ENCODE measurements around the gene MTA2. TPM values are rescaled to one million over a fixed set of nuclear protein-coding genes. Genes with fewer than 3 reads are reported as not detected.
A peak's percentile ranks its signal among the peaks of the same experiment; 100 is the strongest.
"Not testable (repeated sequence)": the region's sequence is repeated elsewhere in the genome, so short reads cannot be mapped to it uniquely, and the experiment has no call there.

MTA2 gene
- total RNA-seq, 2 experiments from 2014 or later: 191 to 197 TPM

DNA sequence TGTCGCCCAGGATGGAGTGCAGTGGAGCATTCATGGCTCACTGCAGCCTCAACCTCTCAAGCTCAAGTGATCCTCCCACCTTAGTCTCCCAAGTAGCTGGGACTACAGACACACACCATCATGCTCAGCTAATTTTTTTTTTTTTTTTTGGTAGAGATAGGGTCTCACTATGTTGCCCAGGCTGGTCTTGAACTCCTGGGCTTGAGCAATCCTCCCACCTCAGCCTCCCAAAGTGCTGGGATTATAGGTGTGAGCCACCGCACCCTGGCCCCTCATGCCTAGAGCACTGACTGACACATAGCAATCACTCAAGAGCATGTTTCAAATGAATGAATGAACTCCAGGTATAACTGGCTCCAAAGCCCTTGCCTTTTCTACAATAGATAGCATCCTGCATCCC lies 51.2 kb downstream of the MTA2 start:
- not testable (repeated sequence) for H3K9me3 Mint-ChIP-seq; H3K27ac Mint-ChIP-seq; H3K27me3 Mint-ChIP-seq (ENCODE audit: low read depth); H3K36me3 Mint-ChIP-seq (ENCODE audit: low read depth); DNase-seq; H3K4me3 Mint-ChIP-seq
- H3K4me1 Mint-ChIP-seq (ENCODE audit: low read depth): peaks cover 60% of the 10 kb centered on the region
- CTCF ChIA-PET: interaction anchor here (0.9 to 6.0 kb wide), 2 partner anchors 11 to 126 kb away, joined by 3 to 31 read pairs; no protein-coding TSS in a partner anchor
- intact Hi-C loops (cut with micrococcal nuclease): loop anchor here (10.0 kb wide), 1 partner anchor 1134 kb away; the partner anchor contains the start of gene RTN3

- CTCF ChIA-PET: interaction anchor here (0.7 kb wide), 1 partner anchor 261 kb away, joined by 3 read pairs; no protein-coding TSS in a partner anchor
- Mint-ChIP-seq H3K27me3 (ENCODE audit: low read depth) (peaks cover 4% of the 10 kb centered on the region), H3K4me3 (no peak overlapping the region), H3K4me1 (ENCODE audit: low read depth) (peaks cover 59% of the 10 kb centered on the region), H3K27ac (no peak overlapping the region), H3K36me3 (ENCODE audit: low read depth) (no peaks in the 10 kb centered on the region), H3K9me3 (peaks cover 1% of the 10 kb centered on the region)
- intact Hi-C loops (cut with micrococcal nuclease): no loop called here
- DNase-seq: no peak
These were observed 52.9 kb downstream of the MTA2 start for GRCh38 chr11:62548545-62549335.

DNA sequence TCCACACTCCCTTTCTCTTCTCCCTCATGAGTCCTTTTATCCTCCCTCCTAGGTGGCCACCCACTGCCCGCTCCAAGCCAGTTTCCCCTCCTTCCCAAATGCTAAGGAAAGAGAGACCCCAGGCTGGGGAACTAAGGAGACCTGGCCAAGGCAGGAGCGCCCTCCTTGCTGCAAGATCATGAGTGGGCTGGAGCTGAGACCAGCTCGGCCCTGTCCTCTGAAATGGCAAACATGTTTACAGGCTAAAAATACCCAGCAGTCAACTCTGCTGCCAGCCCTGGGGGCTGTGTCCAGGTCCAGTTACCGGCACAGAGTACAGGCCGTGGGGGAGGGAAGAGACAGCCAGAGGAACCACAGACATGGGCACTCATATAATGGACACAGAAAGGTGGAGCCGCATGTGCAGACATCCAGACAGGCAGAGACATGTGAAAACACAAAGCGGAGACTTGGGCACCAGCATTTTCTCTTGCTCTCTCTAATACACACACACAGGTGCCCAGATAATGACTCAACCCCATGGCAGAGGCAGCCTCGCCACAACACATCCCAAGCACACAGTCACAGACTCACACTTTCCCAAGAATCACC lies 53.9 kb downstream of the MTA2 start:
- Mint-ChIP-seq H3K4me3 (peak overlapping the region; percentile 6), H3K27ac (no peak overlapping the region), H3K36me3 (ENCODE audit: low read depth) (no peaks in the 10 kb centered on the region), H3K4me1 (ENCODE audit: low read depth) (peaks cover 59% of the 10 kb centered on the region), H3K27me3 (ENCODE audit: low read depth) (peaks cover 4% of the 10 kb centered on the region), H3K9me3 (peaks cover 1% of the 10 kb centered on the region)
- no peak for DNase-seq
- CTCF ChIA-PET: no interaction called here
- intact Hi-C loops (cut with micrococcal nuclease): no loop called here

GRCh38 chr11:62546929-62547625 lies 54.6 kb downstream of the MTA2 start:
- Mint-ChIP-seq H3K27me3 (ENCODE audit: low read depth) (peaks cover 4% of the 10 kb centered on the region), H3K27ac (no peak overlapping the region), H3K4me1 (ENCODE audit: low read depth) (peaks cover 59% of the 10 kb centered on the region), H3K36me3 (ENCODE audit: low read depth) (no peaks in the 10 kb centered on the region), H3K4me3 (peak overlapping the region; percentile 59), H3K9me3 (no peaks in the 10 kb centered on the region)
- intact Hi-C loops (cut with micrococcal nuclease): loop anchor here (1.0 kb wide), 1 partner anchor 8 kb away; no protein-coding TSS in a partner anchor
- CTCF ChIA-PET: interaction anchor here (0.6 to 1.1 kb wide), 3 partner anchors 10 to 152 kb away, joined by 3 to 4 read pairs (median 3); no protein-coding TSS in a partner anchor
- DNase-seq: no peak

- CTCF ChIA-PET: interaction anchor here (0.6 to 1.1 kb wide), 3 partner anchors 11 to 152 kb away, joined by 3 to 4 read pairs (median 3); no protein-coding TSS in a partner anchor
- Mint-ChIP-seq H3K27ac (no peak within 1 kb of the TSS), H3K27me3 (ENCODE audit: low read depth) (peaks cover 4% of the 10 kb centered on the region), H3K4me3 (peak within 1 kb of the TSS; percentile 77), H3K4me1 (ENCODE audit: low read depth) (peaks cover 59% of the 10 kb centered on the region), H3K36me3 (ENCODE audit: low read depth) (no peaks in the 10 kb centered on the region), H3K9me3 (no peaks in the 10 kb centered on the region)
- intact Hi-C loops (cut with micrococcal nuclease): loop anchor here (1.0 kb wide), 1 partner anchor 9 kb away; no protein-coding TSS in a partner anchor
- DNase-seq: peak; percentile 68
These were observed 55.3 kb downstream of the MTA2 start, which contains the start of gene AHNAK for GRCh38 chr11:62546244-62546928. Gene AHNAK (minus strand): TSS chr11:62546806. CDS start chr11:62536098, 10,708 bp downstream.

DNA sequence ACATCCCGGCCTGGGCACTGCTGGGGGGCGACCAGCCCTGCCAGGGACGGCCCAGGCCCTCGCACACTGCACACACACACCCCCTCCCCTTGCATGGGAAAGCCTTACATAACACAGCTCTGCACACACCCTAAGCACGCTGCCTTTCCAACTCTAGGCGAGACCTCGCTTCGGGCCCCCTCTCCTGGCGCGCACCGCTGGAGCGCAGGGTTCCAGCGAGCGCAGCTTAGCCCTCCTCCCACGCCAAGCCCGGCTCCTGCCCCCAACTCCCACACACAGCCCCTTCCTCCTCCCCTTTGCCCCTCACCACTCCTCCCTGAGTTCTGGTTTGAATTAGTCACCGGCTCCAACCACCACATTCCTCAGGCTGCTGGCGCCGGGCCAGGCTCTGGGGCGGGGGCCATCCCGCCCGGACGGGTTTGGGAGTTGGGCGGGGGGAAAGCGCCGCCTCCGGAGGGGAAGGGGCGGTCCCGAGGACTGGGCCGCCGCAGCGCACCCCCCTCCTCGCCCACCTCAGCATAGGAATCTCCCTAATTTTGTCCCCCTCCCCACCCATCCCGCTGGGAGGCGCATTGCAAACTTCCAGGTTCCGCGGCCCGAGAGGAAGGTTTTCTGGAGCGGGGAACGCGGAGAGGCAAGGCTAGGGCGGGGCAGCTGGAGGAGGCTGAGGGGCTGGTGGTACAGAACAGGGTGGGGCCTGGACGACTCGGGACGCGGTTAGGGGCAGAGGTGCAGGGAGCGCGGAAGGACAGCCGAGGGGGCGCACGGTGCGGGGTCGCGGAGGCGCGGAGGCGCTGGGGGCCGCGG lies 56.0 kb downstream of the MTA2 start:
- H3K4me1 Mint-ChIP-seq (ENCODE audit: low read depth): peaks cover 59% of the 10 kb centered on the region
- H3K27me3 Mint-ChIP-seq (ENCODE audit: low read depth): peaks cover 4% of the 10 kb centered on the region
- H3K36me3 Mint-ChIP-seq (ENCODE audit: low read depth): no peaks in the 10 kb centered on the region
- peak; percentile 61 for DNase-seq
- CTCF ChIA-PET: interaction anchor here (4.5 to 4.6 kb wide), 3 partner anchors 13 to 150 kb away, joined by 33 to 96 read pairs (median 61); no protein-coding TSS in a partner anchor
- no peaks in the 10 kb centered on the region for H3K9me3 Mint-ChIP-seq
- intact Hi-C loops (cut with micrococcal nuclease): loop anchor here (1.0 kb wide), 1 partner anchor 10 kb away; no protein-coding TSS in a partner anchor
- no peak overlapping the region for H3K27ac Mint-ChIP-seq
- peak overlapping the region; percentile 77 for H3K4me3 Mint-ChIP-seq

DNA sequence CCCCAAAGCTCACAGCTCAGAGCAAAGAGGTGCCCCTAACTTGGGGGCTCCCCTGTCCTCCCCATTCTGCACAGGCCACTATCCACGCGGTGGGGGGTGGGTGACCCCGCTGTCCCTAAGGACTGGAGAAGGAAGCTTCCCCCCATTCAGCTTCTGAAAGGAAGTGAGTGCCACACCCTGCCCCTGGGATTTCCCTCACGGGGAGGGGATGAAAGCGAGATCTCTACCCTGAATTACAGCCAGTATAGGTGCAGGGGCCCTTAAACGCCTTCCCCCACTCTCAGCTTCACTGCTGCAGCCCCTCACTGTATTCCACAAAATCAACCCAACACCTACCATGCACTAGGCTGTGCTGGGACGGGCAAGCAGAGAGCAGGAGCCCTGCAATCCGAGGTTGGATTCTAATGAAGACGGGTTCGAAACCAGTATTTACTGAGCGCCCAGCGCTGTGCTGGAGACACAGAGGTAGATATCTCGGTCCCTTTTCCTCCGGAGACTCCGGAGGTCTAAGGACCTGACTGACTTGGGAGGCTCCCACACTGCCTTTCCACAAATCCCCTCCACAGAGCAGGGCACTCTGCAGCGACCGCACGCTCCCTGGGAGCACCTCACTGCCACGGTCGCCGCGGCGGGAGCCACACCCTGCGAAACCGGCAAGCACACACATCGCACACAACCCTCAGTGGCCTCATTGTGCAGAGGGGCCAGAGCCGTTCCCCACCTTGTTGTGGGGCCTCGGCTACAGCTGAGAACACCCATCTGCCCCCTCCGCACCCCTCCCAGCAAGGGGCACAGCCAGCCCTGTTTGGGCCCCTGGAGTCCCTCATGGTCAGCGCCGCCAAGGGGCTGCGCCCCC lies 56.9 kb downstream of the MTA2 start:
- Mint-ChIP-seq H3K4me1 (ENCODE audit: low read depth) (peaks cover 60% of the 10 kb centered on the region), H3K9me3 (no peaks in the 10 kb centered on the region), H3K36me3 (ENCODE audit: low read depth) (no peaks in the 10 kb centered on the region), H3K27me3 (ENCODE audit: low read depth) (peaks cover 4% of the 10 kb centered on the region), H3K27ac (no peak overlapping the region), H3K4me3 (peak overlapping the region; percentile 77)
- CTCF ChIA-PET: interaction anchor here (0.6 to 4.6 kb wide), 7 partner anchors 9 to 149 kb away, joined by 3 to 96 read pairs (median 33); no protein-coding TSS in a partner anchor
- intact Hi-C loops (cut with micrococcal nuclease): no loop called here
- peak; percentile 51 for DNase-seq

DNA sequence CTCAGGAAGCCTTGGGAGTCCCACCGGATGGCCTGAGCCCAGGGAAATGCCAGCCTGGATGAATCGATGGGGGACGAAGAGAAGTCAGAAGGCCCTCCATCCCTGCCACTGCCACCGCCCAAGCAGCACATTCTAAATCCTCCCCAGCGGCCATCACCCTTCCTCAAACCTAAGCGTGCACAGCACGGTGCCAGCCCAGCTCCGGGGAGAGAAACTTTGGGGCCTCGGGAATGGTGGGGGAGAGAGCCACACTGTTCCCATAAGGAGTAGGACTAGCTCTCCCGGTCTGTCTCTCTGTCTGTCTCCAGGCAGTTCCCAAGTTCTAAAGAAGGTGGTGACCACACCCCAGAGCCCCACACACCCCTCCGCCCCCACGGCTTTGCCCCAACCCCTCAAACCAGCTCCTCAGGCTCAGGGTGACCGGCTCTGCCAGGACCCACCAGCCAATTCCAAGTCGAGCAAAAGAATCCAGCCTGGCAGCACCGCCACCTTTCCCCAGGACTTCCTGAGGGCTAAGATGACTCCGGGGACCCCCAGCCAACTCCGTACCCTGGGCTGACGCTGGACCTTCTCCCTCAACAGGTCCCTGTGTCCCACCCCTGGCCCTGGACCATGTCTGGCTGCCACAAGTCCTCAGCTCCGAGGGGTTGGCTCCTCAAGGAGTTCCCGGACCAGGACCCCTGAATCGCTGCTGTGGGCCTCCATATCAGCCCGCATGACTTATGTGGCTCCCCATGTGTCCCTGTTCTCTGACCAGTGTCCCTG lies 57.8 kb downstream of the MTA2 start:
- Mint-ChIP-seq H3K36me3 (ENCODE audit: low read depth) (no peaks in the 10 kb centered on the region), H3K4me1 (ENCODE audit: low read depth) (peaks cover 65% of the 10 kb centered on the region), H3K9me3 (no peaks in the 10 kb centered on the region), H3K4me3 (no peak overlapping the region), H3K27ac (no peak overlapping the region), H3K27me3 (ENCODE audit: low read depth) (peaks cover 4% of the 10 kb centered on the region)
- no peak for DNase-seq
- intact Hi-C loops (cut with micrococcal nuclease): loop anchor here (1.0 to 2.0 kb wide), 3 partner anchors 13 to 150 kb away; no protein-coding TSS in a partner anchor
- CTCF ChIA-PET: interaction anchor here (0.5 to 4.6 kb wide), 20 partner anchors 10 to 168 kb away, joined by 3 to 96 read pairs (median 4); no protein-coding TSS in a partner anchor
